Parathyroid adenoma (tissue), 2 donors: ENCODE measurements around the gene P4HA1.

Source experiments
- H2AFZ ChIP-seq: fragments of 300-600 bp; sonication (generic); one replicate; pipeline ENCODE4 v1.7.0; 2017; ENCODE audit warnings: antibody characterized with exemption, mild to moderate bottlenecking
- H3K27ac ChIP-seq: fragments of 300-600 bp; sonication (generic); one replicate; pipeline ENCODE4 v1.7.0; 2017
- H3K27me3 ChIP-seq: fragments of 300-600 bp; sonication (generic); one replicate; pipeline ENCODE4 v1.7.0; 2017; ENCODE audit warnings: low read length; ENCODE audit not compliant: control insufficient read depth, insufficient read depth
- H3K36me3 ChIP-seq: fragments of 300-600 bp; sonication (generic); one replicate; pipeline ENCODE4 v1.7.0; 2017; ENCODE audit warnings: low read length; ENCODE audit not compliant: control insufficient read depth, insufficient read depth
- H3K4me1 ChIP-seq: fragments of 300-600 bp; sonication (generic); one replicate; pipeline ENCODE4 v1.7.0; 2017; ENCODE audit warnings: control low read depth
- H3K4me2 ChIP-seq: fragments of 300-600 bp; sonication (generic); one replicate; pipeline ENCODE4 v1.7.0; 2017; ENCODE audit warnings: low read length
- H3K4me3 ChIP-seq: fragments of 300-600 bp; sonication (generic); one replicate; pipeline ENCODE4 v1.7.0; 2017; ENCODE audit warnings: low read depth, low read length
- H3K79me2 ChIP-seq: fragments of 300-600 bp; sonication (generic); one replicate; pipeline ENCODE4 v1.7.0; 2017; ENCODE audit warnings: control low read depth
- H3K9ac ChIP-seq: fragments of 300-600 bp; sonication (generic); one replicate; pipeline ENCODE4 v1.7.0; 2017; ENCODE audit warnings: mild to moderate bottlenecking
- H3K9me3 ChIP-seq: fragments of 300-600 bp; sonication (generic); one replicate; pipeline ENCODE4 v1.7.0; 2017; ENCODE audit warnings: low read length; ENCODE audit not compliant: control insufficient read depth
- CTCF ChIP-seq: fragments of 300-600 bp; sonication (generic); IDR thresholded peaks from one replicate; pipeline ENCODE4 v1.7.0; 2017; ENCODE audit warnings: antibody characterized with exemption, mild to moderate bottlenecking
- donor health status: primary hyperparathyroidism.

Gene P4HA1

GRCh38 chr10:73096041-73096448 is 621 bp downstream of the P4HA1 start:
- TF ChIP-seq CTCF: no peak
- H3K4me3 ChIP-seq: peak overlapping the region; percentile 77
- H3K36me3 ChIP-seq: no peaks in the 10 kb centered on the region
- peaks cover 5% of the 10 kb centered on the region for H3K79me2 ChIP-seq
- peak overlapping the region; percentile 83 for H3K4me2 ChIP-seq
- H3K27ac ChIP-seq: peak overlapping the region; percentile 66
- no peaks in the 10 kb centered on the region for H3K4me1 ChIP-seq
- H3K9me3 ChIP-seq: no peaks in the 10 kb centered on the region
- no peaks in the 10 kb centered on the region for H3K27me3 ChIP-seq
- H2AFZ ChIP-seq: peak overlapping the region; percentile 70
- H3K9ac ChIP-seq: peak overlapping the region; percentile 11

GRCh38 chr10:73095481-73096021 is 1.1 kb downstream of the P4HA1 start:
- H3K4me3 ChIP-seq: peak overlapping the region; percentile 77
- peak overlapping the region; percentile 66 for H3K27ac ChIP-seq
- no peak for TF ChIP-seq CTCF
- H3K36me3 ChIP-seq: no peaks in the 10 kb centered on the region
- peaks cover 2% of the 10 kb centered on the region for H3K79me2 ChIP-seq
- H3K4me2 ChIP-seq: peak overlapping the region; percentile 83
- no peaks in the 10 kb centered on the region for H3K27me3 ChIP-seq
- H3K9ac ChIP-seq: no peak overlapping the region
- H3K9me3 ChIP-seq: no peaks in the 10 kb centered on the region
- H3K4me1 ChIP-seq: no peaks in the 10 kb centered on the region
- H2AFZ ChIP-seq: peak overlapping the region; percentile 70

GRCh38 chr10:73094986-73095480 is 1.6 kb downstream of the P4HA1 start:
- peak overlapping the region; percentile 77 for H3K4me3 ChIP-seq
- TF ChIP-seq CTCF: no peak
- H2AFZ ChIP-seq: peak overlapping the region; percentile 70
- no peak overlapping the region for H3K9ac ChIP-seq
- H3K4me1 ChIP-seq: no peaks in the 10 kb centered on the region
- no peaks in the 10 kb centered on the region for H3K36me3 ChIP-seq
- no peak overlapping the region for H3K27ac ChIP-seq
- H3K4me2 ChIP-seq: peak overlapping the region; percentile 83
- H3K9me3 ChIP-seq: no peaks in the 10 kb centered on the region
- H3K79me2 ChIP-seq: peaks cover 2% of the 10 kb centered on the region
- no peaks in the 10 kb centered on the region for H3K27me3 ChIP-seq

- peak overlapping the region; percentile 77 for H3K4me3 ChIP-seq
- H3K27ac ChIP-seq: no peak overlapping the region
- no peaks in the 10 kb centered on the region for H3K27me3 ChIP-seq
- H3K9me3 ChIP-seq: no peaks in the 10 kb centered on the region
- no peak overlapping the region for H3K9ac ChIP-seq
- H3K79me2 ChIP-seq: peaks cover 2% of the 10 kb centered on the region
- no peaks in the 10 kb centered on the region for H3K36me3 ChIP-seq
- no peak overlapping the region for H3K4me2 ChIP-seq
- H3K4me1 ChIP-seq: no peaks in the 10 kb centered on the region
- no peak overlapping the region for H2AFZ ChIP-seq
- no peak for TF ChIP-seq CTCF
Measured at GRCh38 chr10:73093922-73094850, 2.5 kb downstream of the P4HA1 start.
